H9 (cell line): ENCODE measurements around the gene SLC2A10. TPM values are rescaled to one million over a fixed set of nuclear protein-coding genes. Genes with fewer than 3 reads are reported as not detected.

ENCODE experiments used
- DNase-seq: peaks from one replicate; pipeline ENCODE4 v3.0.0-alpha.2; 2017
- H2AFZ ChIP-seq: one replicate; pipeline ENCODE4 v1.6.1; 2013; ENCODE audit warnings: mild to moderate bottlenecking, low read length, control low read depth, moderate library complexity
- H2AK5ac ChIP-seq: 2 replicates; pipeline ENCODE4 v1.6.1; 2013; ENCODE audit warnings: low read length, control low read depth, mixed read lengths; ENCODE audit not compliant: insufficient read length
- H2BK120ac ChIP-seq: one replicate; pipeline ENCODE4 v1.6.1; 2013; ENCODE audit warnings: low read depth, mild to moderate bottlenecking, low read length, control low read depth, inconsistent platforms; ENCODE audit not compliant: poor library complexity, severe bottlenecking
- H2BK12ac ChIP-seq: 2 replicates; pipeline ENCODE4 v1.6.1; 2013; ENCODE audit warnings: low read length, control low read depth, mixed read lengths, low read depth; ENCODE audit not compliant: insufficient read length
- H2BK15ac ChIP-seq: 2 replicates; pipeline ENCODE4 v1.6.1; 2013; ENCODE audit warnings: low read depth, low read length, control low read depth
- H2BK20ac ChIP-seq: one replicate; pipeline ENCODE4 v1.6.1; 2013; ENCODE audit warnings: low read depth, mild to moderate bottlenecking, low read length, control low read depth, inconsistent platforms; ENCODE audit not compliant: poor library complexity, severe bottlenecking
- H2BK5ac ChIP-seq: 2 replicates; pipeline ENCODE4 v1.6.1; 2013; ENCODE audit warnings: low read length, control low read depth, mixed read lengths; ENCODE audit not compliant: insufficient read length
- H3K14ac ChIP-seq: 2 replicates; pipeline ENCODE4 v1.6.1; 2013; ENCODE audit warnings: low read length, control low read depth; ENCODE audit not compliant: insufficient read depth
- H3K18ac ChIP-seq: 2 replicates; pipeline ENCODE4 v1.6.1; 2013; ENCODE audit warnings: low read depth, mild to moderate bottlenecking, mixed read lengths, low read length, control low read depth; ENCODE audit not compliant: insufficient read length
- H3K23ac ChIP-seq: 2 replicates; pipeline ENCODE4 v1.6.1; 2013; ENCODE audit warnings: low read length, control low read depth, mixed read lengths, low read depth; ENCODE audit not compliant: insufficient read length
- H3K23me2 ChIP-seq: 2 replicates; pipeline ENCODE4 v1.6.1; 2013; ENCODE audit warnings: low read depth, mild to moderate bottlenecking, mixed read lengths, low read length, control low read depth; ENCODE audit not compliant: insufficient read length, poor library complexity, severe bottlenecking
- H3K27ac ChIP-seq: 2 replicates; pipeline ENCODE4 v1.5.1; 2013; ENCODE audit warnings: low read length, control low read depth, mixed read lengths, low read depth; ENCODE audit not compliant: insufficient read length
- H3K27me3 ChIP-seq: 2 replicates; pipeline ENCODE4 v1.6.1; 2013; ENCODE audit warnings: low read length, control low read depth, inconsistent platforms; ENCODE audit not compliant: insufficient read depth
- H3K4ac ChIP-seq: 2 replicates; pipeline ENCODE4 v1.6.1; 2013; ENCODE audit warnings: low read depth, mild to moderate bottlenecking, control low read depth, inconsistent platforms, low read length, moderate library complexity
- H3K4me1 ChIP-seq: 2 replicates; pipeline ENCODE4 v1.6.1; 2013; ENCODE audit warnings: low read length, control low read depth, inconsistent platforms; ENCODE audit not compliant: insufficient read depth
- H3K4me2 ChIP-seq: 2 replicates; pipeline ENCODE4 v1.6.1; 2013; ENCODE audit warnings: low read length, control low read depth, mixed read lengths; ENCODE audit not compliant: insufficient read length, insufficient read depth
- H3K56ac ChIP-seq: 2 replicates; pipeline ENCODE4 v1.6.1; 2013; ENCODE audit warnings: low read depth, mild to moderate bottlenecking, mixed read lengths, low read length, control low read depth; ENCODE audit not compliant: insufficient read length
- H3K79me1 ChIP-seq: 2 replicates; pipeline ENCODE4 v1.6.1; 2013; ENCODE audit warnings: low read depth, mild to moderate bottlenecking, moderate library complexity, low read length, control low read depth, inconsistent platforms; ENCODE audit not compliant: insufficient read depth, poor library complexity, severe bottlenecking
- H3K79me2 ChIP-seq: 2 replicates; pipeline ENCODE4 v1.6.1; 2013; ENCODE audit warnings: low read length, control low read depth, inconsistent platforms; ENCODE audit not compliant: insufficient read depth
- H3K9ac ChIP-seq: 2 replicates; pipeline ENCODE4 v1.6.1; 2013; ENCODE audit warnings: low read length, control low read depth, mixed read lengths; ENCODE audit not compliant: insufficient read length; ENCODE audit errors: extremely low read depth
- H3K9me3 ChIP-seq: one replicate; pipeline ENCODE4 v1.6.1; 2013; ENCODE audit warnings: low read depth, low read length, inconsistent platforms; ENCODE audit not compliant: control insufficient read depth
- H3T11ph ChIP-seq: one replicate; pipeline ENCODE4 v1.6.1; 2013; ENCODE audit warnings: mild to moderate bottlenecking, low read length, control low read depth, inconsistent platforms
- H4K20me1 ChIP-seq: one replicate; pipeline ENCODE4 v1.6.1; 2013; ENCODE audit not compliant: control insufficient read depth, insufficient read length, insufficient read depth
- H4K5ac ChIP-seq: 2 replicates; pipeline ENCODE4 v1.6.1; 2013; ENCODE audit warnings: low read depth, mild to moderate bottlenecking, mixed read lengths, low read length, control low read depth; ENCODE audit not compliant: insufficient read length
- H4K8ac ChIP-seq: replicated peaks from 2 replicates; pipeline ENCODE4 v1.6.1; 2013; ENCODE audit warnings: low read length, control low read depth, mixed read lengths, low read depth; ENCODE audit not compliant: insufficient read length
- H4K91ac ChIP-seq: 2 replicates; pipeline ENCODE4 v1.6.1; 2013; ENCODE audit warnings: low read depth, mild to moderate bottlenecking, moderate library complexity, mixed read lengths, low read length, control low read depth; ENCODE audit not compliant: insufficient read length
- H3K27ac Mint-ChIP-seq, 3 experiments: 2 replicates in 2 of 3; 3 replicates in 1 of 3; pipeline ENCODE4 v1.8.0; 2020 to 2021; ENCODE audit warnings: mixed read lengths in 3 of 3, mild to moderate bottlenecking in 1 of 3, moderate library complexity in 1 of 3
- H3K27me3 Mint-ChIP-seq: 2 replicates; pipeline ENCODE4 v1.8.0; 2021; ENCODE audit warnings: low read depth, mild to moderate bottlenecking, moderate library complexity, mixed read lengths
- H3K36me3 Mint-ChIP-seq, 3 experiments: 2 replicates in 2 of 3; 3 replicates in 1 of 3; pipeline ENCODE4 v1.8.0; 2020 to 2021; ENCODE audit warnings: low read depth in 3 of 3, mixed read lengths in 3 of 3; ENCODE audit not compliant: insufficient read depth in 1 of 3
- H3K4me1 Mint-ChIP-seq, 2 experiments: 2 replicates each; pipeline ENCODE4 v1.8.0; 2020; ENCODE audit warnings: mixed read lengths in 2 of 2
- H3K4me3 Mint-ChIP-seq, 2 experiments: 2 replicates in 1 of 2; 3 replicates in 1 of 2; pipeline ENCODE4 v1.8.0; 2020 to 2021; ENCODE audit warnings: mild to moderate bottlenecking in 2 of 2, mixed read lengths in 2 of 2, moderate library complexity in 1 of 2
- H3K9me3 Mint-ChIP-seq, 2 experiments: 2 replicates in 1 of 2; 3 replicates in 1 of 2; pipeline ENCODE4 v1.8.0; 2020; ENCODE audit warnings: mild to moderate bottlenecking in 2 of 2, mixed read lengths in 2 of 2, moderate library complexity in 1 of 2
- CTCF ChIP-seq: fragments of 200-600 bp; sonication (generic); conservative IDR thresholded peaks from 3 replicates; pipeline ENCODE4 v1.8.0; 2021; ENCODE audit warnings: antibody characterized with exemption, mild to moderate bottlenecking
- WGBS: extraction: QIAGEN DNeasy Blood & Tissue Kit; methylation state at CpG from one replicate; pipeline ENCODE4 v1.1.7; 2013; ENCODE audit warnings: missing lambda C conversion rate, low lambda C conversion rate, mixed read lengths; ENCODE audit not compliant: insufficient read length; ENCODE audit errors: extremely low coverage; 5-methylcytosine and 5-hydroxymethylcytosine counted together
- total RNA-seq: library from RNA; stranded (reverse); gene quantifications from 2 replicates; pipeline ENCODE4 v1.2.1, GENCODE V29; 2021

The SLC2A10 gene
- total RNA-seq, 1 experiment from 2014 or later, result 8.2 TPM

GRCh38 chr20:46721476-46721875 is 12.0 kb downstream of the SLC2A10 start:
- no peak overlapping the region for H4K8ac ChIP-seq
- no peak overlapping the region for H3T11ph ChIP-seq
- no peaks in the 10 kb centered on the region for H3K27me3 Mint-ChIP-seq
- H3K4me1 Mint-ChIP-seq, result 0 out of 4 replicates have a peak, but pooled peaks cover 0 to 2% of the 10 kb centered on the region in 2 experiments
- H3K79me2 ChIP-seq, result no peaks in the 10 kb centered on the region
- H2BK12ac ChIP-seq, result no peak overlapping the region
- no peaks in the 10 kb centered on the region for H4K20me1 ChIP-seq
- H3K4ac ChIP-seq, result no peak overlapping the region
- no peak overlapping the region for H4K91ac ChIP-seq
- H3K18ac ChIP-seq, result no peak overlapping the region
- no CpG with 5 or more reads among the region's 1 CpG for WGBS
- DNase-seq, result no peak
- no peaks in the 10 kb centered on the region for H3K4me1 ChIP-seq
- H3K27ac Mint-ChIP-seq, result no peak overlapping the region
- H3K9me3 ChIP-seq, result no peaks in the 10 kb centered on the region
- H3K79me1 ChIP-seq, result no peaks in the 10 kb centered on the region
- H2BK15ac ChIP-seq, result no peak overlapping the region
- TF ChIP-seq CTCF, result no peak
- H3K23me2 ChIP-seq, result no peaks in the 10 kb centered on the region
- no peaks in the 10 kb centered on the region for H3K27me3 ChIP-seq
- H3K23ac ChIP-seq, result no peak overlapping the region
- no peak overlapping the region for H3K4me2 ChIP-seq
- H3K56ac ChIP-seq, result no peak overlapping the region
- no peak overlapping the region for H2AFZ ChIP-seq
- H2BK20ac ChIP-seq, result no peak overlapping the region
- H3K36me3 Mint-ChIP-seq, result peaks cover 15 to 26% (median 18%) of the 10 kb centered on the region in 3 experiments
- no peak overlapping the region for H3K4me3 Mint-ChIP-seq
- no peak overlapping the region for H3K9ac ChIP-seq
- H3K9me3 Mint-ChIP-seq, result peaks cover 3 to 7% of the 10 kb centered on the region in 2 experiments; a peak in 3 of 5 replicates
- H4K5ac ChIP-seq, result no peak overlapping the region
- H2BK120ac ChIP-seq, result no peak overlapping the region
- no peak overlapping the region for H2AK5ac ChIP-seq
- H2BK5ac ChIP-seq, result no peak overlapping the region
- no peak overlapping the region for H3K14ac ChIP-seq
- H3K27ac ChIP-seq, result no peak overlapping the region
